Measurements from ENCODE around the gene SPARC.
A peak's percentile ranks its signal among the peaks of the same experiment; 100 is the strongest.

SPARC gene

DNA sequence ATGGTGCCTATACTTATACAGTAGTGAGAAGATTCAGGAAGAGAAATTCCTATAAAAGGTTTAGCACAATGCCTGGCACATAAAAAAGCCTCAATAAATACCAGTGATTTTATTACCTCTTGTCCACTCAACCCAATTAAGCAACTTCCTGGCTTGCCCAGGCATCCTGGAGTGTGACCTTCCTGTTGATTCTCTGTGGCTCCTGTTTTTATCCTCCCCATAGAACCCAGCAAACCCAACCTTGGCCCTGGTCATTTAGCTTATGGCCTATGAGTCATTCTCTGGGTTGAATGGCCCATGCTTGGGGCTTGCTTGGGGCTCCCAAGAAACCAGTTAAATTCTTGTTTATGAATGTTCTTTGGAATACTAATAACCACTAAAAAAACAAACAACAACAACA lies 21.4 kb upstream of the SPARC start:
- peak; percentile 37 for DNase-seq
- H3K23ac ChIP-seq (ENCODE audit: low read length in 2 of 2) = no peak overlapping the region
- H2BK15ac ChIP-seq (ENCODE audit: low read depth, poor library complexity, severe bottlenecking) = peak overlapping the region; percentile 67
- H2BK120ac ChIP-seq (ENCODE audit: low read depth, low read length) = no peak overlapping the region
- H3K27me3 ChIP-seq (ENCODE audit: control insufficient read depth in 1 of 2, insufficient read depth in 1 of 2, low read length in 2 of 2) = no peaks in the 10 kb centered on the region
- no peaks in the 10 kb centered on the region for H3K36me3 ChIP-seq (ENCODE audit: control insufficient read depth in 1 of 2, insufficient read depth in 2 of 2, low read depth in 1 of 2, low read length in 2 of 2)
- no peak overlapping the region for H2AFZ ChIP-seq (ENCODE audit: low read depth, low read length)
- no peak overlapping the region for H3K4me3 ChIP-seq (ENCODE audit: insufficient read depth in 1 of 2, low read depth in 1 of 2, low read length in 2 of 2)
- H2BK12ac ChIP-seq (ENCODE audit: low read length in 2 of 2) = no peak overlapping the region
- H2BK5ac ChIP-seq (ENCODE audit: low read depth, low read length, poor library complexity, severe bottlenecking) = no peak overlapping the region
- no peak overlapping the region for H3K18ac ChIP-seq (ENCODE audit: low read depth in 1 of 2, low read length in 2 of 2)
- no peak overlapping the region for H3K9ac ChIP-seq (ENCODE audit: low read length)
- H3K79me1 ChIP-seq (replicated peaks; ENCODE audit: low read length, poor library complexity, severe bottlenecking) = no peaks in the 10 kb centered on the region
- no peak overlapping the region for H3K14ac ChIP-seq (ENCODE audit: low read length in 2 of 2)
- peaks cover 5% of the 10 kb centered on the region for H3K4me1 ChIP-seq (ENCODE audit: control insufficient read depth, insufficient read depth, low read depth, low read length)
- H3K4ac ChIP-seq (ENCODE audit: low read depth in 1 of 2, low read length in 2 of 2) = no peak overlapping the region
- H2AK5ac ChIP-seq (ENCODE audit: low read length, severe bottlenecking) = no peak overlapping the region
- H3K4me2 ChIP-seq (ENCODE audit: low read length, poor library complexity, severe bottlenecking) = no peak overlapping the region
- H4K8ac ChIP-seq (ENCODE audit: low read length) = no peak overlapping the region
- no peak overlapping the region for H3K27ac ChIP-seq (ENCODE audit: low read length, poor library complexity, severe bottlenecking)
- no peak overlapping the region for H4K91ac ChIP-seq (ENCODE audit: low read length)
- H3K9me3 ChIP-seq (ENCODE audit: control insufficient read depth, low read length) = peaks cover 2% of the 10 kb centered on the region

DNA sequence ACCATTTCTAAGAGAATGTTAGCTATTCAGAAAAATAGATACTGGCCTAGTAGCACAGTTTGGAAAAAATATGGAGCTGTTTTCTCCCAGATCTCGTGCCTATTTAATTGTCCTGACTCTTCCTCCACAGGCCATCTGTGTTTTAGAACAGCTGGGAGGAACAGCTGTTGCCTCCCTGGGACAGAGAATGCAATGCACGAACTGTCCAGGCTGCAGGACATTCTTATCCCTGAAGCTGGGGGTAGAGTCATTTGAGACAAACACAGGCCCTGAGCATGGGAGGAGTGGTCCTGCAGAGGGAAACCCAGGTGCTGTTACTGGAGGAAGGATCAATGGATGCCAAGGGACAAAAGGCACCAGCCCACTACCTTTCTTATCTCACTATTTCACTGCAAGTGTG lies 20.9 kb upstream of the SPARC start:
- Histone ChIP-seq H3K27me3 (ENCODE audit: control insufficient read depth in 1 of 2, insufficient read depth in 1 of 2, low read length in 2 of 2) (no peaks in the 10 kb centered on the region), H2BK12ac (ENCODE audit: low read length in 2 of 2) (no peak overlapping the region), H3K4ac (ENCODE audit: low read depth in 1 of 2, low read length in 2 of 2) (peak overlapping the region in 1 of 2 experiments; percentile 17), H4K91ac (ENCODE audit: low read length) (peak overlapping the region; percentile 86), H2BK15ac (ENCODE audit: low read depth, poor library complexity, severe bottlenecking) (no peak overlapping the region), H2AK5ac (ENCODE audit: low read length, severe bottlenecking) (peak overlapping the region; percentile 40), H3K36me3 (ENCODE audit: control insufficient read depth in 1 of 2, insufficient read depth in 2 of 2, low read depth in 1 of 2, low read length in 2 of 2) (no peaks in the 10 kb centered on the region), H3K4me1 (ENCODE audit: control insufficient read depth, insufficient read depth, low read depth, low read length) (peaks cover 7% of the 10 kb centered on the region), H2BK5ac (ENCODE audit: low read depth, low read length, poor library complexity, severe bottlenecking) (no peak overlapping the region), H4K8ac (ENCODE audit: low read length) (peak overlapping the region; percentile 12), H3K9ac (ENCODE audit: low read length) (no peak overlapping the region), H2BK120ac (ENCODE audit: low read depth, low read length) (peak overlapping the region; percentile 11), H3K27ac (ENCODE audit: low read length, poor library complexity, severe bottlenecking) (no peak overlapping the region), H3K79me1 (replicated peaks; ENCODE audit: low read length, poor library complexity, severe bottlenecking) (no peaks in the 10 kb centered on the region), H3K4me3 (ENCODE audit: insufficient read depth in 1 of 2, low read depth in 1 of 2, low read length in 2 of 2) (no peak overlapping the region), H2AFZ (ENCODE audit: low read depth, low read length) (no peak overlapping the region), H3K14ac (ENCODE audit: low read length in 2 of 2) (no peak overlapping the region), H3K23ac (ENCODE audit: low read length in 2 of 2) (no peak overlapping the region), H3K4me2 (ENCODE audit: low read length, poor library complexity, severe bottlenecking) (no peak overlapping the region), H3K9me3 (ENCODE audit: control insufficient read depth, low read length) (peaks cover 2% of the 10 kb centered on the region), H3K18ac (ENCODE audit: low read depth in 1 of 2, low read length in 2 of 2) (peak overlapping the region in 1 of 2 experiments; percentile 28)
- WGBS = 9% methylated on average over 2 of the region's 2 CpGs
- peak; percentile 72 for DNase-seq

DNA sequence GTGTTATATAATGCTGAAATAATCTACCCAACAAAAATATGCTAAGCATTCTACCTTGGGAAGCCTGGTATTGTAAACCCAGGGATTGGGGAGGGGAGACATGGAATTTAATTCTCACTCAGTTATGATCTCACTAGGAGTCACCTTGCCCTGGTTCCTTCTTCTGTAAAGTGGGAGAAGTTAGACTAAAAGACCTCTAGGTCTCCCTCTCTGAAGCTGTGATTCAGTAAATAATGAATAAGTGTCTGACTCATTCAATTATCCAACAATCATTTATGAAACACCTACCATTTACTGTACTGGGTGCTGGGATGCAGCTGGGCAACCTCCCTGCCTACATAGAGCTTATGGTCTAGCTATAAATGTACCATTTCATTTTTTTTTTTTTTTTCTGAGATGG lies 20.2 kb upstream of the SPARC start:
- Histone ChIP-seq H2BK15ac (ENCODE audit: low read depth, poor library complexity, severe bottlenecking) (no peak overlapping the region), H2BK120ac (ENCODE audit: low read depth, low read length) (no peak overlapping the region), H3K4ac (ENCODE audit: low read depth in 1 of 2, low read length in 2 of 2) (peak overlapping the region in 1 of 2 experiments; percentile 14), H2AK5ac (ENCODE audit: low read length, severe bottlenecking) (no peak overlapping the region), H3K27me3 (ENCODE audit: control insufficient read depth in 1 of 2, insufficient read depth in 1 of 2, low read length in 2 of 2) (no peaks in the 10 kb centered on the region), H3K18ac (ENCODE audit: low read depth in 1 of 2, low read length in 2 of 2) (no peak overlapping the region), H3K9me3 (ENCODE audit: control insufficient read depth, low read length) (peaks cover 2% of the 10 kb centered on the region), H4K8ac (ENCODE audit: low read length) (no peak overlapping the region), H3K4me2 (ENCODE audit: low read length, poor library complexity, severe bottlenecking) (no peak overlapping the region), H2BK12ac (ENCODE audit: low read length in 2 of 2) (no peak overlapping the region), H2AFZ (ENCODE audit: low read depth, low read length) (no peak overlapping the region), H3K14ac (ENCODE audit: low read length in 2 of 2) (no peak overlapping the region), H3K27ac (ENCODE audit: low read length, poor library complexity, severe bottlenecking) (no peak overlapping the region), H4K91ac (ENCODE audit: low read length) (no peak overlapping the region), H3K79me1 (replicated peaks; ENCODE audit: low read length, poor library complexity, severe bottlenecking) (no peaks in the 10 kb centered on the region), H3K4me3 (ENCODE audit: insufficient read depth in 1 of 2, low read depth in 1 of 2, low read length in 2 of 2) (no peak overlapping the region), H3K36me3 (ENCODE audit: control insufficient read depth in 1 of 2, insufficient read depth in 2 of 2, low read depth in 1 of 2, low read length in 2 of 2) (no peaks in the 10 kb centered on the region), H3K9ac (ENCODE audit: low read length) (no peak overlapping the region), H2BK5ac (ENCODE audit: low read depth, low read length, poor library complexity, severe bottlenecking) (no peak overlapping the region), H3K4me1 (ENCODE audit: control insufficient read depth, insufficient read depth, low read depth, low read length) (peaks cover 9% of the 10 kb centered on the region), H3K23ac (ENCODE audit: low read length in 2 of 2) (no peak overlapping the region)
- DNase-seq = no peak

DNA sequence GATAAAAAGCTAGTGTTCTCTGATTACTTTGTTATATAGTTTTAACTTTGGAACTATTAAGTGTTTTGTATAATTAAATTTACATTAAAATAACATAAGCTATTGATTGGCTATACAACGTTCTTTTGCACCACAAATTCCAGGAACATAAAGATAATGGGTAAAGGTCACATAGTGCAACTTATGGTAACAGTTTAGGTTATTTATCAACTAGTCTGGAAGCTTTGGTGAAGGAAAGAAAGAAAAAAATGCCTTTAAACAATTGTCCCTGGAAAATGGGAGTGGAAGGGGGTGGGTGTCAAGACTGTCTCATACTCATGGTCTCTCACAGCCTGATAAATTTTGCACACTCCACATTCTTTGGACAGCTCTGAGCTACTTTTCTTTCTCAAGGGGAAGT lies 17.1 kb upstream of the SPARC start:
- H3K14ac ChIP-seq (ENCODE audit: low read length in 2 of 2) = no peak overlapping the region
- no peaks in the 10 kb centered on the region for H3K36me3 ChIP-seq (ENCODE audit: control insufficient read depth in 1 of 2, insufficient read depth in 2 of 2, low read depth in 1 of 2, low read length in 2 of 2)
- no peak overlapping the region for H2BK15ac ChIP-seq (ENCODE audit: low read depth, poor library complexity, severe bottlenecking)
- H2BK12ac ChIP-seq (ENCODE audit: low read length in 2 of 2) = no peak overlapping the region
- no peak overlapping the region for H2BK5ac ChIP-seq (ENCODE audit: low read depth, low read length, poor library complexity, severe bottlenecking)
- DNase-seq = no peak
- H3K27me3 ChIP-seq (ENCODE audit: control insufficient read depth in 1 of 2, insufficient read depth in 1 of 2, low read length in 2 of 2) = no peaks in the 10 kb centered on the region
- H2AFZ ChIP-seq (ENCODE audit: low read depth, low read length) = no peak overlapping the region
- H3K18ac ChIP-seq (ENCODE audit: low read depth in 1 of 2, low read length in 2 of 2) = no peak overlapping the region
- no peak overlapping the region for H2AK5ac ChIP-seq (ENCODE audit: low read length, severe bottlenecking)
- H3K4me3 ChIP-seq (ENCODE audit: insufficient read depth in 1 of 2, low read depth in 1 of 2, low read length in 2 of 2) = no peak overlapping the region
- peaks cover 2% of the 10 kb centered on the region for H3K9me3 ChIP-seq (ENCODE audit: control insufficient read depth, low read length)
- WGBS = no CpG with 5 or more reads among the region's 1 CpG
- H4K91ac ChIP-seq (ENCODE audit: low read length) = no peak overlapping the region
- no peak overlapping the region for H3K9ac ChIP-seq (ENCODE audit: low read length)
- H3K4ac ChIP-seq (ENCODE audit: low read depth in 1 of 2, low read length in 2 of 2) = no peak overlapping the region
- peaks cover 13% of the 10 kb centered on the region for H3K4me1 ChIP-seq (ENCODE audit: control insufficient read depth, insufficient read depth, low read depth, low read length)
- H3K4me2 ChIP-seq (ENCODE audit: low read length, poor library complexity, severe bottlenecking) = no peak overlapping the region
- no peak overlapping the region for H3K23ac ChIP-seq (ENCODE audit: low read length in 2 of 2)
- H3K27ac ChIP-seq (ENCODE audit: low read length, poor library complexity, severe bottlenecking) = no peak overlapping the region
- no peak overlapping the region for H2BK120ac ChIP-seq (ENCODE audit: low read depth, low read length)
- H4K8ac ChIP-seq (ENCODE audit: low read length) = no peak overlapping the region
- H3K79me1 ChIP-seq (replicated peaks; ENCODE audit: low read length, poor library complexity, severe bottlenecking) = no peaks in the 10 kb centered on the region

Data from mesenchymal stem cell (in vitro differentiated cells and primary cell).